Lung (tissue), 12 donors: ENCODE results near the gene KRT4. TPM values are rescaled to one million over a fixed set of nuclear protein-coding genes. Genes with fewer than 3 reads are reported as not detected.

Source experiments
- ATAC-seq: fragments of 200-7000 bp; cut with Tn5 transposase; one replicate; pipeline ENCODE4 v1.9.1; 2020; ENCODE audit warnings: moderate number of reproducible peaks; ENCODE audit not compliant: insufficient read depth, low FRiP score
- DNase-seq, 3 donors: peaks; one replicate each; pipeline ENCODE4 v3.0.0-alpha.2; 2013 to 2017
- H3K27ac ChIP-seq, 2 donors: one replicate each; pipeline ENCODE4 v1.5.1; 2013; ENCODE audit warnings: mild to moderate bottlenecking in 2 of 2, moderate library complexity in 2 of 2, control low read depth in 1 of 2, inconsistent platforms in 1 of 2, low read depth in 1 of 2, low read length in 1 of 2
- H3K27me3 ChIP-seq, 3 donors: one replicate each; pipeline ENCODE4 v1.5.1; 2013; ENCODE audit warnings: low read length in 2 of 3; ENCODE audit not compliant: control insufficient read depth in 3 of 3, insufficient read depth in 3 of 3
- H3K36me3 ChIP-seq, 4 donors: one replicate each; pipeline ENCODE4 v1.5.1; 2013; ENCODE audit warnings: low read length in 4 of 4, mild to moderate bottlenecking in 1 of 4, moderate library complexity in 1 of 4; ENCODE audit not compliant: control insufficient read depth in 4 of 4, insufficient read depth in 4 of 4
- H3K4me1 ChIP-seq, 5 donors: one replicate each; pipeline ENCODE4 v1.5.1; 2013; ENCODE audit warnings: low read length in 5 of 5, mild to moderate bottlenecking in 2 of 5, moderate library complexity in 1 of 5; ENCODE audit not compliant: control insufficient read depth in 5 of 5, insufficient read depth in 5 of 5
- H3K4me3 ChIP-seq: one replicate; pipeline ENCODE4 v1.5.1; 2013; ENCODE audit warnings: mild to moderate bottlenecking, control low read depth, moderate library complexity
- H3K9ac ChIP-seq, 2 donors: one replicate each; pipeline ENCODE4 v1.5.1; 2013; ENCODE audit warnings: low read length in 2 of 2, control low read depth in 1 of 2; ENCODE audit not compliant: insufficient read depth in 1 of 2
- H3K9me3 ChIP-seq, 4 donors: one replicate each; pipeline ENCODE4 v1.5.1; 2013; ENCODE audit warnings: low read length in 3 of 4, mild to moderate bottlenecking in 1 of 4, moderate library complexity in 1 of 4; ENCODE audit not compliant: control insufficient read depth in 4 of 4, insufficient read depth in 3 of 4
- CTCF ChIP-seq: IDR thresholded peaks from 2 replicates; pipeline ENCODE4 v1.5.1; 2012; ENCODE audit warnings: mild to moderate bottlenecking; ENCODE audit errors: control extremely low read depth, extremely low read depth
- WGBS, 2 donors: extraction: QIAGEN DNeasy Blood & Tissue Kit; methylation state at CpG; one replicate each; pipeline ENCODE4 v1.1.7; 2013; 5-methylcytosine and 5-hydroxymethylcytosine counted together
- polyA plus RNA-seq, 2 donors: library from polyadenylated mRNA; stranded (reverse); fragments of 200-250 nt; gene quantifications; one replicate each; pipeline ENCODE4 v1.2.1, GENCODE V29; 2013
- total RNA-seq, 2 donors: library from RNA; depleted of rRNA in 1 of 2; stranded (reverse); fragments of >200 nt in 1 of 2; gene quantifications; one replicate each; pipeline ENCODE4 v1.2.1, GENCODE V29; 2014 to 2021
- donor health status: control.
- donor health status: control.
- donor health status: Bipolar disorder and iron deficiency.
- donor health status: healthy.
- donor health status: DM: yes; HTN: yes; CAD: no.

KRT4 gene
- total and polyA plus RNA-seq, 4 donors = 1.3 to 7.7 (median 3.4) TPM

GRCh38 chr12:52767427-52767826 lies 46.5 kb downstream of the KRT4 start:
- no peaks in the 10 kb centered on the region for H3K36me3 ChIP-seq
- DNase-seq (no peak), ATAC-seq (no peak)
- TF ChIP-seq CTCF = no peak
- H3K9me3 ChIP-seq = peaks cover 0 to 3% (median under 1%) of the 10 kb centered on the region in 4 donors
- H3K4me1 ChIP-seq = no peaks in the 10 kb centered on the region
- 34 to 49% methylated on average over 3 of the region's 3 CpGs for WGBS, 2 donors
- H3K4me3 ChIP-seq = no peak overlapping the region
- H3K9ac ChIP-seq = no peak overlapping the region
- peaks cover 0 to 6% (median 0%) of the 10 kb centered on the region in 3 donors for H3K27me3 ChIP-seq
- no peak overlapping the region for H3K27ac ChIP-seq

GRCh38 chr12:52767020-52767379 lies 46.9 kb downstream of the KRT4 start:
- Histone ChIP-seq H3K9me3 (peaks cover 0 to 4% (median 3%) of the 10 kb centered on the region in 4 donors), H3K27ac (no peak overlapping the region), H3K4me3 (no peak overlapping the region), H3K27me3 (peaks cover 0 to 6% (median 0%) of the 10 kb centered on the region in 3 donors), H3K36me3 (no peaks in the 10 kb centered on the region), H3K9ac (no peak overlapping the region), H3K4me1 (no peaks in the 10 kb centered on the region)
- DNase-seq (no peak), ATAC-seq (no peak)
- 87 to 94% methylated on average over 1 of the region's 1 CpG for WGBS, 2 donors
- no peak for TF ChIP-seq CTCF

GRCh38 chr12:52766351-52767019 lies 47.4 kb downstream of the KRT4 start:
- H3K27ac ChIP-seq = no peak overlapping the region
- H3K27me3 ChIP-seq = peaks cover 0 to 6% (median 0%) of the 10 kb centered on the region in 3 donors
- no peak overlapping the region for H3K9ac ChIP-seq
- H3K4me3 ChIP-seq = no peak overlapping the region
- peaks cover 0 to 7% (median 6%) of the 10 kb centered on the region in 4 donors for H3K9me3 ChIP-seq
- DNase-seq (no peak), ATAC-seq (no peak)
- TF ChIP-seq CTCF = no peak
- no peaks in the 10 kb centered on the region for H3K36me3 ChIP-seq
- no peaks in the 10 kb centered on the region for H3K4me1 ChIP-seq
- WGBS, 2 donors = 89 to 95% methylated on average over 5 of the region's 5 CpGs

- TF ChIP-seq CTCF = no peak
- no peak overlapping the region for H3K27ac ChIP-seq
- no peaks in the 10 kb centered on the region for H3K36me3 ChIP-seq
- no peak overlapping the region for H3K4me3 ChIP-seq
- 69 to 75% methylated on average over 1 of the region's 1 CpG for WGBS, 2 donors
- H3K4me1 ChIP-seq = no peaks in the 10 kb centered on the region
- no peak overlapping the region for H3K9ac ChIP-seq
- no peak for DNase-seq
- peaks cover 0 to 6% (median 0%) of the 10 kb centered on the region in 3 donors for H3K27me3 ChIP-seq
- H3K9me3 ChIP-seq = peaks cover 0 to 7% (median 6%) of the 10 kb centered on the region in 4 donors
- ATAC-seq = no peak
Measured at GRCh38 chr12:52765702-52766101, 48.2 kb downstream of the KRT4 start.
